Left ventricle myocardium inferior (tissue), 1 donor: ENCODE results near the gene TUBGCP5. TPM values are rescaled to one million over a fixed set of nuclear protein-coding genes. Genes with fewer than 3 reads are reported as not detected.
A peak's percentile ranks its signal among the peaks of the same experiment; 100 is the strongest.

Experiments
- DNase-seq: peaks from one replicate; pipeline ENCODE4 v3.0.0-alpha.2; 2020
- H3K27ac ChIP-seq: fragments of 200-600 bp; replicated peaks from 2 replicates; pipeline ENCODE4 v1.8.0; 2021
- H3K27me3 ChIP-seq: fragments of 200-600 bp; 2 replicates; pipeline ENCODE4 v1.8.0; 2021; ENCODE audit warnings: low read depth
- H3K36me3 ChIP-seq: fragments of 200-600 bp; 2 replicates; pipeline ENCODE4 v1.8.0; 2021
- H3K4me1 ChIP-seq: fragments of 200-600 bp; 2 replicates; pipeline ENCODE4 v1.8.0; 2021
- H3K4me3 ChIP-seq: fragments of 200-600 bp; 2 replicates; pipeline ENCODE4 v1.8.0; 2021; ENCODE audit warnings: mild to moderate bottlenecking, moderate library complexity
- H3K9me3 ChIP-seq: fragments of 200-600 bp; replicated peaks from 2 replicates; pipeline ENCODE4 v1.8.0; 2021
- intact Hi-C: fragments of 100-400 bp; cut with micrococcal nuclease; formaldehyde crosslinking; loops from one replicate; pipeline ENCODE4 v1.11.0; 2022
- total RNA-seq: library from RNA; stranded (reverse); fragmentation: NEBNext Ultra II Directional; extraction: Animal tissue kit (Norgen Biotek cat#: 25700); gene quantifications from one replicate; pipeline ENCODE4 v1.2.1, GENCODE V29; 2021
- TF ChIP-seq, protein P1 (sequence below): fragments of 200-600 bp; IDR thresholded peaks from 2 replicates; pipeline ENCODE4 v1.8.0; 2021; ENCODE audit warnings: antibody characterized with exemption, mild to moderate bottlenecking, borderline replicate concordance
- donor health status: DM: no; HTN: yes; CAD: no; lungs with severe emphysema.

Gene TUBGCP5
- total RNA-seq, 1 donor from 2014 or later, result 11.3 TPM

DNA sequence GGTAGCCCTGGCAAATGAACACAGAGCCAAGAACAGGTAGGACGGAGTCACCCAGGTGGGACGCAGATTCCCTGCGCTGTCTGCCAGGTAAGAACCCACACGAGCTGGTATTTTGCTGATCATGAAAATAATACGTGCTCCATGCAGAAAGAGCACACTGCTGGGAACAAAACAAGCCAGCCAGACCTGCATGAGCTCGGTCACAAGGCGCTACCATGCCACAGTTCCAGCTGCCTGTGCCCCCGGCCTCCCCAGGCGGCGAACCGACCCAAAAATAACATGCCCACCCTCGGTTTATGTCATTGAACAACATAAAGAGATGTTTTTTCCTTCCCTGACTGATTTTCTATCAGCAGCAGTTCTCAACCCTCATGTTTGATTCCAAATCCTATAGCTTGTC is 85.0 kb downstream of the TUBGCP5 start:
- H3K27ac ChIP-seq, result peak overlapping the region; percentile 7
- no peaks in the 10 kb centered on the region for H3K36me3 ChIP-seq
- no peak for DNase-seq
- no peaks in the 10 kb centered on the region for H3K27me3 ChIP-seq
- peaks cover 94% of the 10 kb centered on the region for H3K4me1 ChIP-seq
- TF ChIP-seq, protein P1, sequence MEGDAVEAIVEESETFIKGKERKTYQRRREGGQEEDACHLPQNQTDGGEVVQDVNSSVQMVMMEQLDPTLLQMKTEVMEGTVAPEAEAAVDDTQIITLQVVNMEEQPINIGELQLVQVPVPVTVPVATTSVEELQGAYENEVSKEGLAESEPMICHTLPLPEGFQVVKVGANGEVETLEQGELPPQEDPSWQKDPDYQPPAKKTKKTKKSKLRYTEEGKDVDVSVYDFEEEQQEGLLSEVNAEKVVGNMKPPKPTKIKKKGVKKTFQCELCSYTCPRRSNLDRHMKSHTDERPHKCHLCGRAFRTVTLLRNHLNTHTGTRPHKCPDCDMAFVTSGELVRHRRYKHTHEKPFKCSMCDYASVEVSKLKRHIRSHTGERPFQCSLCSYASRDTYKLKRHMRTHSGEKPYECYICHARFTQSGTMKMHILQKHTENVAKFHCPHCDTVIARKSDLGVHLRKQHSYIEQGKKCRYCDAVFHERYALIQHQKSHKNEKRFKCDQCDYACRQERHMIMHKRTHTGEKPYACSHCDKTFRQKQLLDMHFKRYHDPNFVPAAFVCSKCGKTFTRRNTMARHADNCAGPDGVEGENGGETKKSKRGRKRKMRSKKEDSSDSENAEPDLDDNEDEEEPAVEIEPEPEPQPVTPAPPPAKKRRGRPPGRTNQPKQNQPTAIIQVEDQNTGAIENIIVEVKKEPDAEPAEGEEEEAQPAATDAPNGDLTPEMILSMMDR, result no peak
- no peak overlapping the region for H3K4me3 ChIP-seq
- intact Hi-C loops, result no loop called here
- H3K9me3 ChIP-seq, result no peaks in the 10 kb centered on the region

DNA sequence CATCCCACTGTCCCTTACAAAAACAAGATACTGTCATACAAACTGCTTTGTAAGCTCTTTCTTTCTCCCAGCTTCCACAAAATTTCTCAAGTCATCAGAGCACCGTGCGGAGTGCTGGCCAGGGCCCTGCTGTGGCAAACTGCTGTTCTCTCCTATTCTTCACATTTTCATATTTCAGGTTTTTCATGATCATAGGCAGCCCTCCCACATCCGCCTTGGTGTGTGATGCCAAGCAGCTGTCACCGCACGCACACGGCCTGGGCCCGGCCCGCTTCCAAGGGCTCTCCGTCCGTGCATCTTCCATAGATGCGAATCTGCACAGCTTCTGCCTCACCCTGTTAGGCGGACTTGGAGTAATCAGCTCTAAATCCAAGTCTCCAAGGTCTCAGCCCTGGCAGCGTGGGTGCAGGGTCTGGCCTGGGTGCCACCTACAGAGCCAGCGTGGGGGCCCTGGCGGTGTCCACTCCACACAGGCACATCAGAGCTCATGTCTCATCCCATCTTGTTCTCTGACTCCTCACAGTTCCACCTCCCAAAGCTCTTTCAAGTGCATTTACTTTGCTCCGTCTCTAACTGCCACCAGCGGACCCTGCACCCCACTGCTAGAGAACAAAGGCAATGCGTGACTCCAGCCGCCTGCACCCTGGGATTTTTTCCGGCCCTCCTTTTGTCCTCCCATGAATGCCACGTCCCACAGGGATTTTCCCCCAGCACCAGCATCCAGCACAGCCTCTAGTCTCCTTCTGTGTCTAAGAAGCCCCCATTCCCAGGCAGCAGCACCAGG is 86.4 kb downstream of the TUBGCP5 start:
- Histone ChIP-seq H3K4me1 (peaks cover 94% of the 10 kb centered on the region), H3K27me3 (no peaks in the 10 kb centered on the region), H3K4me3 (no peak overlapping the region), H3K36me3 (no peaks in the 10 kb centered on the region), H3K9me3 (no peaks in the 10 kb centered on the region), H3K27ac (peak overlapping the region; percentile 32)
- DNase-seq, result no peak
- intact Hi-C loops, result no loop called here
- TF ChIP-seq, protein P1, result no peak

DNA sequence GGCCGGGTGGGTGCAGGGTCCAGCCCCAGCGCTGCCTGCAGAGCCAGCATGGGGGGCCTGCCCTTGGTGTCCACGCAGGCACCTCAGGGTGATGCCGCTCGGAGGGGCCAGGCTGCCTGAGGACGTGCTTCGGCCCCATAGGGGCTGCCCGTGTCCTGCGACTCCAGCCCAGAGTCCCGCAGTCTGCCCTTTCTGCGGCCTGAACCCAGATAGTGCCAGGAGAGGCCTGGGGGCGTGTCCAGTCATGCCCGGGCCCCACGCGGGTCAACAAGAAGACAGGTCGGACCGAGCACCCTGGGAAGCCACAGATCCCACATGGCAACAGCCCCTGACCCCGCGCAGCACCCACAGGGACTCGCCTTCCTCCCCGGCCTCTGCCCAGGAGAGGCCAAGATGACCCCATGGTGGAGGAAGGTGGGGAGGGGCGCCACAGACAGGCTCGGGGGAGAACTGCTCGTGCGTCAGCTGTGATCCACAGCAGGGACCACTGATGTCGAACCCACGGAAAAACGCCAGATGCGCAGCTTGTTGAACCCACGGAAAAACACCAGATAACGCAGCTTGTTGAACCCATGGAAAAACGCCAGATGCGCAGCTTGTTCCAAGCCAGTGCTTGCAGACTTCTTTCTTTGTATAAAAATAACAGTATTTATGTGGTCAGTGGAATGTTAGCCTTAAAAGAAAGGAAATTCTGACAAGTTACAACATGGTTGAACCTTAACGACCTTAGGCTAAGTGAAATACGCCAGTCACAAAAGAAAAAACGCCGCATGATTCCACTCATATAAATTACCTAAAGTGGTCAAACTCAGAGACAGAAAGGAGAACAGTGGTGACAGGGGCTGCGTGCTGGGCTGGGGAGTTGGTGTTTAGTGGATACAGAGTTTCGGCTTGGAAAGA is 87.7 kb downstream of the TUBGCP5 start:
- H3K27ac ChIP-seq, result peak overlapping the region; percentile 81
- DNase-seq, result no peak
- intact Hi-C loops, result no loop called here
- peaks cover 96% of the 10 kb centered on the region for H3K4me1 ChIP-seq
- TF ChIP-seq, protein P1, result no peak
- no peaks in the 10 kb centered on the region for H3K9me3 ChIP-seq
- no peaks in the 10 kb centered on the region for H3K27me3 ChIP-seq
- H3K36me3 ChIP-seq, result peaks cover 1% of the 10 kb centered on the region
- H3K4me3 ChIP-seq, result no peak overlapping the region

DNA sequence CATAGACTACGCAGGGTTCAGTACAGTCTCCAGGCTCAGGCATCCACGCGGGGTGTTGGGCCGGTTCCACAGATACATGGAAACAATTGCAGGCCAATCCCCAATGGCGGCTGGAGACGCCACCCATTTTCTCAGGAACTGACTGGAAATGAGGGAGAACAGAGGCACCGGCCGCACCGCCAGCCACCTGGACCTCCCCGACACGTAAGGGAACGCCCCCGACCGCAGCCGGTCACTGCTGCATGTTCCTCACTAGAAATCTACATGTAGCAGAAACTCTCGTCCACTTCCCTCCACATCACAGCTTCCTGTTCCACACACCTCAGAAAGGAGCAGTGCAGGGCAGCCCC is 88.4 kb downstream of the TUBGCP5 start:
- Histone ChIP-seq H3K4me3 (peak overlapping the region; percentile 42), H3K36me3 (peaks cover 7% of the 10 kb centered on the region), H3K27ac (peak overlapping the region; percentile 81), H3K4me1 (peaks cover 90% of the 10 kb centered on the region), H3K27me3 (no peaks in the 10 kb centered on the region), H3K9me3 (no peaks in the 10 kb centered on the region)
- intact Hi-C loops, result no loop called here
- TF ChIP-seq, protein P1, result no peak
- no peak for DNase-seq

DNA sequence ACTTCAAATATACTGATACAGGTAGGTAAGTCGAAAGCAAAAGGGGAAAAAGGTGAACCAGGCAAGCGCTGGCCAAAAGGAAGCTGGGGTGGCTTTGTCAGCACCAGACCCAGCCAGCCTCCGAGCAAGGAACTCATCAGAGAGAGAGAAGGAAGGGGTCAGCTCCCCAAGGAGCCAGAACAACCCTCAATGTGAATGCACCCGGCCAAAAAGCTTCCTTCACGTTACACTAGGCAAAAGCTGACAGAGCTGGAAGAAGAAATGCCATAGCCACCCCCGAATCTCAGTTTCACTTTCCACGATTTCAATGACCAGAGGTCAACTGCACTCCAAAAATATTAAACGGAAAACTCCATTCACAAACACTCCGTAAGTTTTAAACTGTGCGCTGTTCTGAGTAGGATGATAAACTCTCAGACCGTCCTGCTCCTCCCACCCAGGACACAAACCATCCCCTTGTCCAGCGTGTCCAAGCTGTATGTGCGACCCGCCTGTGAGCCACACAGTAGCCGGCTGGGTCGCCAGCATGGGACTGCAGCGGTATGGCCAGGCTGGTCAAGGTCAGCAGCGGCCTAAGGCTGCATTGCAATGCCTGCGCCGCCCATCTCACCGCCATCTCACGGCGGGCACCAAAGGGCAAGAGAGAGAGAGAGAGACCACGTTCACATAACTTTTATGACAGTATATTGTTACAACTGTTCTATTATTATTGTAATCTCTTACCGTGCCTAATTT is 88.9 kb downstream of the TUBGCP5 start:
- no peak for DNase-seq
- Histone ChIP-seq H3K4me1 (peaks cover 84% of the 10 kb centered on the region), H3K4me3 (peak overlapping the region; percentile 42), H3K27me3 (no peaks in the 10 kb centered on the region), H3K27ac (peak overlapping the region; percentile 81), H3K36me3 (peaks cover 10% of the 10 kb centered on the region), H3K9me3 (no peaks in the 10 kb centered on the region)
- TF ChIP-seq, protein P1, result no peak
- intact Hi-C loops, result no loop called here
